Epithelial cell of esophagus (primary cell): ENCODE measurements around the gene GAB2.

Experiments used
- DNase-seq: peaks from one replicate; pipeline ENCODE4 v3.0.0; 2010; ENCODE audit warnings: low read depth
- H3K4me3 ChIP-seq: 2 replicates; pipeline ENCODE4 v1.5.1; 2011; ENCODE audit warnings: mild to moderate bottlenecking, low read length, control low read depth
- CTCF ChIP-seq: IDR thresholded peaks from 2 replicates; pipeline ENCODE4 v1.5.1; 2011; ENCODE audit warnings: low read depth, mild to moderate bottlenecking, low read length, control low read depth, inconsistent platforms; ENCODE audit not compliant: insufficient read depth; ENCODE audit errors: missing control alignments

The GAB2 gene

DNA sequence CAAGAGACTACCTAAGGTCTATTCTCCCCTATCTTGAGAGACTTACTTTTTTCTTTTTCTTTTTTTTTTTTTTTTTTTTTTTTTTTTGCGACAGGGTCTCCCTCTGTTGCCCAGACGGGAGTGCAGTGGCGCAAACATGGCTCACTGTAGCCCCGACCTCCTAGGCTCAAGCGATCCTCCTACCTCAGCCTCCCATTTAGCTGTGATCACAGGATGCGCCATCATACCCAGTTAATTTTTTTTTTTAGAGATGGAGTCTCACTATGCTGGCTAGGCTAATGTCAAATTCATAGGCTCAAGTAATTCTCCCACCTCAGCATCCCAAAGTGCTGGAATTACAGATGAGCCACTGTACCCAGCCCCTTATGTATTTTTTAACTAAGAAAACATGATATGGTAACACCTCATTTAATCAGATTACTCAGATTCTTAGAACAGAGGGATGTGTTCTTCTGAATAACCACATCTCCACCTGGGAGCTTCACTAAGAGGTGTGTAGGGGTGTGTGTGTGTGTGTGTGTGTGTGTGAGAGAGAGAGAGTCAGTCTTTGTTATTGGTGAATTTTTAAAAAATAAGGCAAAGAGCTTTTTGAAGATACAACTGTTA, 126.0 kb downstream of the GAB2 start:
- no peak for TF ChIP-seq CTCF
- H3K4me3 ChIP-seq: no peak overlapping the region
- DNase-seq: no peak

DNA sequence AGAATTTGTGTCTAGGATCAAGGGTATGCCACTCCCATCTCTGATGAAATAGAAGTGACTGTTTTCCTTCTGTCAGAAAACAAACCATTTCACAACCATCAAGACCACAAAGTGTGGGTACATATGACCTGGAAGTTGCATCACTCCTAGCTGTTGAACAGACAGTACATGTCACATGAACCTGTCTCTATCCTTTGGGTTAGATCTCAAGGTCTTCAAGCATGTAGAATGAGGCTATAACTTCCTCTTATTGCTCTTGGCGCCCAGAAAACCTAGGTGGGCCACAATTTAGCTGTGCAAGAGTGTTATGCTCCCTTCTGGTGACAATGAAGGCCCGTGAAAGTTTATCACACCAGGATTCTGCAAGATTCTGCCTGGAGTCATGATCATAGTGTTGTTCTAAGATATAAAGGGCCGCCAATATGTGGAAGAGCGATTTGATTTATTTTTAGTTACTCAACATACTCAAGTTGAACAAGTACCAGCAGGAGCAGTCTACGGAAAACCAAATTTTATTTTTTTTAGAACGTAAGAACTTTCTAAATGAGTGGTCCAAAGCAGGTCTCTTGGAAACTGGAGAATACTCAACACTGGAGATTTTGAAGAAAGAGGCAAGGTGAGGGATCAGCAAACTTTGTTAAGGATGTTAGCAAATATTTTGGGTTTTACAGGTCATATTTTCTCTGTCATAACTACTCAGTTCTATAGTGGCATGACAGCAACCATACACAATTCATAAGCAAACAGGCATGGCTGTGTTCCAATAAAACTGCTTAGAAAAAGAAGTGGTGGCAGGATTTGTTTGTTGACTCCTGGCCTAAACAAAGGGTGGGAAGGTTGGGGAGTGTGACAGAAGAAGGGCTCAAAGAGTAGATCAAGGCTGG, 127.1 kb downstream of the GAB2 start:
- DNase-seq: peak; percentile 90

DNA sequence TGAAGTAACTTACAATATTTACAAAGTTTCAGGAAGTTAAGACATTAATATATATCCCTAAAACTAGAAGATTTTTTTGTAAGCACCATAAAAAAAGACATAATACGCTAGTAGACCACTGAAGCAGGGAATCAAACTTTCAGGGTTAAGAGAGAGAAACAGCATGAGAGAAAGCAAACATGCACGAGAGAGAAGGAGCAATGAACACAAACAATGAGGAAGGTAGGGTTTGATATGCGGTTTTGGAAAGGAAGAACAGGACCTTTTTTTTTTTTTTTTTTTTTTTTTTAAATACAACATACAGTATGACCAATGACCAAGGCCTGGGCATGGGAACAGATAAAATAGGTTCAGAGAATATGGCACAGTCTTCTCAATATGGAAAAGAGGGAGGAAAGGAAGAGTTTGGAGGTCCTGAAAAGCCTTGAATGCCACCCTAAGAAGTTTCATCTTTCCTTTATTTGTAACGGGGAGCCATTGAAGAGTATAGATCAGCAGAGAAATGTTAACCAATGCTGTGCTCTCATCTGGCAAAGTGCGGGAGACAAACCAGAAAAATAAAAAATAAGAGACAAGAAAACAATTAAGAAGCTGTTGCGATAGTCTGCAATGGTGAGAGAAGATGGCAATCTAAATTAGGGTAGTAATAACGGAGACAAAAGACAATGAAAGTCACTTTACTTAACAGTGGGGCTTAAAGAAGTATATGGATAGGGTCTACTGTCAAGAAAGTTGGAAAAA, 127.9 kb downstream of the GAB2 start:
- no peak for TF ChIP-seq CTCF
- DNase-seq: no peak
- no peak overlapping the region for H3K4me3 ChIP-seq

More for the DNA sequence above, 127.1 kb downstream of the GAB2 start:
- H3K4me3 ChIP-seq: no peak overlapping the region
- TF ChIP-seq CTCF: no peak

- no peak for TF ChIP-seq CTCF
- no peak for DNase-seq
Measured at GRCh38 chr11:78284260-78284659, 133.4 kb downstream of the GAB2 start.

GRCh38 chr11:78282821-78283220, 134.8 kb downstream of the GAB2 start:
- no peak for DNase-seq
- no peak overlapping the region for H3K4me3 ChIP-seq
- TF ChIP-seq CTCF: no peak

More at GRCh38 chr11:78284260-78284659, 133.4 kb downstream of the GAB2 start:
- no peak overlapping the region for H3K4me3 ChIP-seq

DNA sequence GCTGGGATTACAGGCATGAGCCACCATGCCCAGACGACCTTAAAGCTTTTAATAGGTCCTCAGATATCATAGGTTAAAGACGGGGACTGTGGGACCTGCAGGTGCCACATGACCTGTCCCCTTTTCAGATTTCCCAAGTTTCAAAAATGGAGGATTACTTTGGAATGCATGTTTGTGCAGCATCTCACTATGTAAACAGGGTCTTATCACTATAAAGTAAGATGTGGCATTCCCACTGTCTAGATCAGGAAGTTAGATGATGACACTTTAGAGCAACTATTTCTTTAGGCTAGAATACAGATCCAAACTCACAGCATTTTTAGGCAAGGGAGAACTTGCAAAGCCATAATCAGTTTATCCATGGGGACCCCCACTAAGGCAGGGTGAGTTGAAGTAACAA, 136.1 kb downstream of the GAB2 start:
- H3K4me3 ChIP-seq: no peak overlapping the region
- DNase-seq: no peak
- no peak for TF ChIP-seq CTCF
